RWPE2 (cell line): Measurements from ENCODE around the gene TTYH2.

Experiments
- ATAC-seq: fragments of 200-7000 bp; cut with Tn5 transposase; 3 replicates; pipeline ENCODE4 v1.9.1; 2021; ENCODE audit warnings: low read depth
- DNase-seq: peaks from one replicate; pipeline ENCODE4 v3.0.0-alpha.2; 2020; ENCODE audit warnings: low spot score
- H3K27ac ChIP-seq: fragments of 450-650 bp; 2 replicates; pipeline ENCODE4 v1.5.1; 2017; ENCODE audit warnings: mild to moderate bottlenecking; ENCODE audit not compliant: poor library complexity, severe bottlenecking
- H3K27me3 ChIP-seq: fragments of 250-450 bp; sonication (Bioruptor Pico); 2 replicates; pipeline ENCODE4 v1.5.1; 2021; ENCODE audit warnings: mild to moderate bottlenecking, moderate library complexity; ENCODE audit not compliant: insufficient read depth, poor library complexity, severe bottlenecking
- H3K36me3 ChIP-seq: fragments of 250-450 bp; sonication (Bioruptor Pico); 2 replicates; pipeline ENCODE4 v1.5.1; 2020; ENCODE audit warnings: low read depth, mild to moderate bottlenecking, moderate library complexity
- H3K4me1 ChIP-seq: fragments of 250-450 bp; sonication (Bioruptor Pico); 2 replicates; pipeline ENCODE4 v1.5.1; 2021; ENCODE audit warnings: mild to moderate bottlenecking, moderate library complexity; ENCODE audit not compliant: insufficient read depth, poor library complexity, severe bottlenecking
- H3K4me3 ChIP-seq: fragments of 250-450 bp; sonication (Bioruptor Pico); 2 replicates; pipeline ENCODE4 v1.5.1; 2021; ENCODE audit warnings: mild to moderate bottlenecking, moderate library complexity; ENCODE audit not compliant: severe bottlenecking
- H3K9me3 ChIP-seq: fragments of 250-450 bp; sonication (Bioruptor Pico); 2 replicates; pipeline ENCODE4 v1.5.1; 2021; ENCODE audit warnings: mild to moderate bottlenecking, moderate library complexity; ENCODE audit not compliant: severe bottlenecking
- TF ChIP-seq, protein P1 (sequence below): fragments of 450-650 bp; IDR thresholded peaks from one replicate; pipeline ENCODE4 v1.5.1; 2017; ENCODE audit warnings: mild to moderate bottlenecking, moderate library complexity; ENCODE audit not compliant: poor library complexity, severe bottlenecking

TTYH2 gene, protein sequence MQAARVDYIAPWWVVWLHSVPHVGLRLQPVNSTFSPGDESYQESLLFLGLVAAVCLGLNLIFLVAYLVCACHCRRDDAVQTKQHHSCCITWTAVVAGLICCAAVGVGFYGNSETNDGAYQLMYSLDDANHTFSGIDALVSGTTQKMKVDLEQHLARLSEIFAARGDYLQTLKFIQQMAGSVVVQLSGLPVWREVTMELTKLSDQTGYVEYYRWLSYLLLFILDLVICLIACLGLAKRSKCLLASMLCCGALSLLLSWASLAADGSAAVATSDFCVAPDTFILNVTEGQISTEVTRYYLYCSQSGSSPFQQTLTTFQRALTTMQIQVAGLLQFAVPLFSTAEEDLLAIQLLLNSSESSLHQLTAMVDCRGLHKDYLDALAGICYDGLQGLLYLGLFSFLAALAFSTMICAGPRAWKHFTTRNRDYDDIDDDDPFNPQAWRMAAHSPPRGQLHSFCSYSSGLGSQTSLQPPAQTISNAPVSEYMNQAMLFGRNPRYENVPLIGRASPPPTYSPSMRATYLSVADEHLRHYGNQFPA

DNA sequence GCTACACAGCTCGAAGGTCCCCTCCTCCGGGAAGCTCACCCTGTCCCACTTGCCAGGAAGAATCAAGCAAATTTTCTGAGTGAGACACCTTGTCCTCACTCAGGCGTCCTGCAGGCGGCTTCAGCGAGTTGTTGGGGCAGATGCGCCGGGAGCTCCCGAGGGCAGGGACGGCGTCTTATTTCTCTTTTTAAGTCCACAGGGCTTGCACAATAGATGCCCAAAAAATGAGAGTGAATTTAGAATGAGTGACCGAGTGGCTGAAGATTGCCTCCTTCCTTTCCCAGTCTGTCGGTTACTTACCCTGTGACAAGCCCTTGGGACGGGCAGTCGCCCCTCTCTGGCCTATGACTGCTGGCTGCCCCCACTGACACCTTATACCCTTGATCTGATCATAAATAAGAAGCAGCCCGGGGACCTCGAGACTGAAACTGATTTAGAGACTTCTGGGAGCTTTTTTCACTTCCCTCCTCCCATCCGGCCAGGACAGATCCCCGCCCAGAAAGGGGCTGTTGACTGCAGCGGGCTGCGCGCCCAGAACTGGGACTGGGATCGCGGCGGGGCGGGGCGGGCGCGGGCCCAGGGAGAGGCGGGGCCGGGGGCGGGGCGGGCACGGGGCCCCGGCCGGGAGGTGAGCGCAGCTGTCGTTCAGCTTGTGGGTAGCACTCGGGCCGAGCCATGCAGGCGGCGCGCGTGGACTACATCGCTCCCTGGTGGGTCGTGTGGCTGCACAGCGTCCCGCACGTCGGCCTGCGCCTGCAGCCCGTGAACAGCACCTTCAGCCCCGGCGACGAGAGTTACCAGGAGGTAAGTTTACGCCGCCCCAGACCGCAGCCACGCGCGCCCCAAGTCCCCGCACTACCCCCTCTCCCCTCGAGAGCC, at the start of gene TTYH2:
Gene TTYH2 (plus strand): TSS at position 659 of the 879 bp plus-strand sequence. CDS start 17 bp downstream, at position 676.
- H3K4me1 ChIP-seq: peaks cover 20% of the 10 kb centered on the region
- peak within 1 kb of the TSS; percentile 34 for H3K4me3 ChIP-seq
- H3K9me3 ChIP-seq: no peaks in the 10 kb centered on the region
- ATAC-seq: peak; percentile 60
- no peak for DNase-seq
- H3K27me3 ChIP-seq: no peaks in the 10 kb centered on the region
- peaks cover 29% of the 10 kb centered on the region for H3K36me3 ChIP-seq
- TF ChIP-seq, protein P1, sequence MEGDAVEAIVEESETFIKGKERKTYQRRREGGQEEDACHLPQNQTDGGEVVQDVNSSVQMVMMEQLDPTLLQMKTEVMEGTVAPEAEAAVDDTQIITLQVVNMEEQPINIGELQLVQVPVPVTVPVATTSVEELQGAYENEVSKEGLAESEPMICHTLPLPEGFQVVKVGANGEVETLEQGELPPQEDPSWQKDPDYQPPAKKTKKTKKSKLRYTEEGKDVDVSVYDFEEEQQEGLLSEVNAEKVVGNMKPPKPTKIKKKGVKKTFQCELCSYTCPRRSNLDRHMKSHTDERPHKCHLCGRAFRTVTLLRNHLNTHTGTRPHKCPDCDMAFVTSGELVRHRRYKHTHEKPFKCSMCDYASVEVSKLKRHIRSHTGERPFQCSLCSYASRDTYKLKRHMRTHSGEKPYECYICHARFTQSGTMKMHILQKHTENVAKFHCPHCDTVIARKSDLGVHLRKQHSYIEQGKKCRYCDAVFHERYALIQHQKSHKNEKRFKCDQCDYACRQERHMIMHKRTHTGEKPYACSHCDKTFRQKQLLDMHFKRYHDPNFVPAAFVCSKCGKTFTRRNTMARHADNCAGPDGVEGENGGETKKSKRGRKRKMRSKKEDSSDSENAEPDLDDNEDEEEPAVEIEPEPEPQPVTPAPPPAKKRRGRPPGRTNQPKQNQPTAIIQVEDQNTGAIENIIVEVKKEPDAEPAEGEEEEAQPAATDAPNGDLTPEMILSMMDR: peak; percentile 36
- no peak within 1 kb of the TSS for H3K27ac ChIP-seq

- H3K36me3 ChIP-seq: no peaks in the 10 kb centered on the region
- H3K4me3 ChIP-seq: no peak overlapping the region
- TF ChIP-seq, protein P1: no peak
- H3K27me3 ChIP-seq: peaks cover 43% of the 10 kb centered on the region
- ATAC-seq (no peak), DNase-seq (no peak)
- H3K27ac ChIP-seq: no peak overlapping the region
- H3K9me3 ChIP-seq: no peaks in the 10 kb centered on the region
- H3K4me1 ChIP-seq: no peaks in the 10 kb centered on the region
Observed at GRCh38 chr17:74163836-74164235, 49.5 kb upstream of the TTYH2 start.

DNA sequence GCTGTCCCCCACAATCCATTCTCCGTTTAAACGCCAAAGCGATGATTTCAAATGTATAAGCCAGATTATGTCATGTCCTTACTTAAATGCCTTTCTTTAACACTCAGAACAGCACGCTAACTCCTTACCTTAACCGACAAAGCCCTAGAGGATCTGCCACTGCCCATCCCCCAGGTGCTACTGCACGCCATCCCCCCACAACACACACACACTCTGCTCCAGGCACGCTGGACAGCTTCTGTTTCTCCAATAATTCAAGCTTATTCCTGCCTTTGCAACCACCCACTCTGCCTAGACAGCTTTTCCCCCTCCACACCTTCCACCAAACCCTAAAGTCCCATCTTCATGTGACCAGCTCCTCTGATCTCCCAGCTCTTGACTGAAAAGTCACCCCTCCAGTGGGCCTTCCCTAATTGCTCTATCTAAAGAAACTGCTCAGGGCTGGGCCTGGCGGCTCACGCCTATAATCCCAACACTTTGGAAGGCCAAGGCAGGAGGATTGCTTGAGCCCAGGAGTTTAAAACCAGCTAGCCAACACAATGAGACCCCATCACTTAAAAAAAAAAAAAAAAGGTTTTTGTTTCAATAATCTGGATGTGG, 48.8 kb upstream of the TTYH2 start:
- no peak overlapping the region for H3K27ac ChIP-seq
- TF ChIP-seq, protein P1: no peak

GRCh38 chr17:74165797-74166365, 47.5 kb upstream of the TTYH2 start:
- TF ChIP-seq, protein P1: no peak
- Histone ChIP-seq H3K36me3 (no peaks in the 10 kb centered on the region), H3K27ac (no peak overlapping the region), H3K4me3 (no peak overlapping the region), H3K4me1 (no peaks in the 10 kb centered on the region), H3K27me3 (peaks cover 35% of the 10 kb centered on the region), H3K9me3 (no peaks in the 10 kb centered on the region)
- ATAC-seq: no peak
- peak; percentile 11 for DNase-seq

More for the DNA sequence above, 48.8 kb upstream of the TTYH2 start:
- ATAC-seq (no peak), DNase-seq (no peak)
- no peaks in the 10 kb centered on the region for H3K36me3 ChIP-seq
- H3K4me3 ChIP-seq: no peak overlapping the region
- no peaks in the 10 kb centered on the region for H3K4me1 ChIP-seq
- H3K27me3 ChIP-seq: peaks cover 43% of the 10 kb centered on the region
- no peaks in the 10 kb centered on the region for H3K9me3 ChIP-seq
